ENCODE measurements around the gene HAPLN2.
"Not testable (repeated sequence)": the region's sequence is repeated elsewhere in the genome, so short reads cannot be mapped to it uniquely, and the experiment has no call there.

Gene HAPLN2

GRCh38 chr1:156608981-156609380 is 10.2 kb upstream of the HAPLN2 start:
- H3K4me3 ChIP-seq (ENCODE audit: low read length): no peak overlapping the region
- DNase-seq (ENCODE audit: low read depth, low spot score): no peak

DNA sequence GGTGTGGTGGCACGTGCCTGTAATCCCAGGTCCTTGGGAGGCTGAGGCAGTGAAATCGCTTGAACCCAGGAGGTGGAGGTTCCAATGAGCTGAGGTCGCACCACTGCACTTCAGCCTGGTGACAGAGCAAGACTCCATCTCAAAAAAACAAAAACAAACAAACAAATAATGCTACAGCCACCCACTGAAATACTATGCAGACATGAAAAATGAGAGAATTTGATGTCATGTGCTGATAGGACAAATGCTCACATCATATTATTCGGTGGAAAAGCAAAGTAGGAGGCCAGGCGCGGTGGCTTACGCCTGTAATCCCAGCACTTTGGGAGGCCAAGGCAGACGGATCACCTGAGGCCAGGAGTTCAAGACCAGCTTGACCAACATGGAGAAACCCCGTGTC is 9.1 kb upstream of the HAPLN2 start:
- not testable (repeated sequence) for H3K4me3 ChIP-seq (ENCODE audit: low read length); DNase-seq (ENCODE audit: low read depth, low spot score)

DNA sequence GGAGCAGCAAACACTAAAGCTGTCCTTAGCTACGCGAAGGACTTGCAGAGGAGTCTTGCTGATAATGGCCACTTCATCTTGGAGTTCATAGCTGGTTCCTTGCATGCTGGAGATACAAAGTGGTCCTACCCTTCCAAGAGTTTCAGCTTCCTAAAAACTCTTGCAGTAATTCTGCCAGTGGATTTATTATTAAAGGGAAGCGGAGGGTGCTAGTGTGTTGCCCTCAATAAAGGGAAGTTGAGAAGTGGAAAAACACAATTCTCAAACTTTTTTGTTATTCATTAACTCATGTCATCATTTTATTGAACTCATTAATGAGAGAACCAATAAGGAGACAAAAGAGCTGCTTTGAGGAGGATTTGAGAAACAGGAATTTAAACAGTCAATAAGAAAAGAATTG is 6.5 kb upstream of the HAPLN2 start:
- H3K4me3 ChIP-seq (ENCODE audit: low read length): no peak overlapping the region
- no peak for DNase-seq (ENCODE audit: low read depth, low spot score)

DNA sequence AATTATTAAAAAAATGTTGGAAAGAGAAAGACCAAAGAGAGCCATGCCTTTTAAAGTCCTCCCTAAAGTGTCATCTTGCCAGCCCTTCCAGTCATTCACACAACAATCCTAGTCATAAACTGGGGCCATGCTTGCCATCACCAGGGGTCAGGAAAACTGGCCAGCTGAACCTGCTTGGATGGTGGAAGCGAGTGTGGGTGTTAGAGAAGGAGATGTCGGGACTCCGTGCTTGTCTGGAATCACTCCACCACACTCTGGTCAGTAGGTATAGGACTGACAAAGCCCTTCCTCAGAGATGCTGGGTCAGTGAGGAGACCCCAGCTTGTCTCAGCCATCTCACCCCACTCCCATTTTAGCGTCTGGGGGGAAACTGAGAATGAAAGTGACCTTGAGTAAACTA is 3.3 kb upstream of the HAPLN2 start:
- no peak overlapping the region for H3K4me3 ChIP-seq (ENCODE audit: low read length)

GRCh38 chr1:156616463-156616862 is 2.8 kb upstream of the HAPLN2 start:
- H3K4me3 ChIP-seq (ENCODE audit: low read length): no peak overlapping the region
- DNase-seq (ENCODE audit: low read depth, low spot score): no peak

More for the DNA sequence above, 3.3 kb upstream of the HAPLN2 start:
- no peak for DNase-seq (ENCODE audit: low read depth, low spot score)

- no peak overlapping the region for H3K4me3 ChIP-seq (ENCODE audit: low read length)
- DNase-seq (ENCODE audit: low read depth, low spot score): no peak
Measured at GRCh38 chr1:156619582-156619955, 354 bp downstream of the HAPLN2 start.

- no peak overlapping the region for H3K4me3 ChIP-seq (ENCODE audit: low read length)
- no peak for DNase-seq (ENCODE audit: low read depth, low spot score)
Measured at GRCh38 chr1:156622581-156623297, 3.5 kb downstream of the HAPLN2 start.

GRCh38 chr1:156623946-156624813 is 5.0 kb downstream of the HAPLN2 start:
- no peak for DNase-seq (ENCODE audit: low read depth, low spot score)
- H3K4me3 ChIP-seq (ENCODE audit: low read length): peak overlapping the region; percentile 33

DNA sequence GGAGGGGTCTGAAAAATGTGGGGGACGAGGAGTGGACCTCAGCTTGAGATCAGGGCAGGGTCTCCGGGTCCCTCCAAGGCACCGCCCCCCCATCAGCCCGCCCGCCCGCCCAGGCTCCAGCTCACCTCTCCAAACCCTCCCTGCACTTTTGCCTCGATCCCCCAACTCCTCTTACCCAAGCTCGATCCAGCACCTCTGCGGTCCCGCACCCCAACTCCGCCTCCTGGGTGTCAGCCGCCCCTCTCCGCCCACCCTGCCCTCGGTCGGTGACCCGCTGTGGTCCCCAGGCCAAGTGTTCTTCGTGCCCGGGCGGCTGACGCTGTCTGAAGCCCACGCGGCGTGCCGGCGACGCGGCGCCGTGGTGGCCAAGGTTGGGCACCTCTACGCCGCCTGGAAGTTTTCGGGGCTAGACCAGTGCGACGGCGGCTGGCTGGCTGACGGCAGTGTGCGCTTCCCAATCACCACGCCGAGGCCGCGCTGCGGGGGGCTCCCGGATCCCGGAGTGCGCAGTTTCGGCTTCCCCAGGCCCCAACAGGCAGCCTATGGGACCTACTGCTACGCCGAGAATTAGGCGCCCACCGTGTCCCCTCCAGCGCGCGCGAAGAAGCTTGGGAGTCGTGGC is 5.7 kb downstream of the HAPLN2 start:
- peak overlapping the region; percentile 33; the same call in 1 of the 2 replicates for H3K4me3 ChIP-seq (ENCODE audit: low read length)
- DNase-seq (ENCODE audit: low read depth, low spot score): no peak

DNA sequence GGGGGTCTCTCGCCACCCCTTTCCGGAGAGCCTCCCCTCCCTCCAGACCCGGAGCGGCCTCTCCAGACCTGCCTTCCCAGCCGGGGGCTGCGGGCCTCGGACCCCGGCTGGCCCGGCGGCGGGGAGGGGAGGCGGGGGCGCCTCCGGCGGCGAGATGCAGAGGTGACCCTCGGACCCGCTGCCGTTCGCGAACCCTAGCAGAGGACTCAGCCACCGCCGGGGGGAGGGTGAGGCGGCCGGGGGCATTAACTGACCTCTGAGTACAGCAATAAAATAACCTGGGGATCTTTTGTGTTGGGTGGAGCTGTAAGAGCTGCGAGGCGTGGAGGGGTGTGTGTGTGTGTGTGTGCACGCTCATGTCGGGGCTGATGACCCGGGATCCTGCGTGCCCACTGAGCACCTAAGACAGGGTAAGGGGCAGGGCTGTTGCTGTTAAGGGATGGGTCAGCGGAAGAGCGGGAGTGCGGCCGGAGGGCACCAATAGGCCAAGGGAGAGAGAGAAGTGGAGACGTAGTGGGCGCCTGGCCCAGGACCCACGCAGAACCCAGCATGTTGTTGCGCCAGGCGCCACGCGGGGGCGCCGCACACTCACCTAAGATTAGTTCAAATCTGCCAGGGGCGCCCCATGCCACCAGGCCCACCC is 6.3 kb downstream of the HAPLN2 start:
- peak; percentile 39 for DNase-seq (ENCODE audit: low read depth, low spot score)
- no peak overlapping the region for H3K4me3 ChIP-seq (ENCODE audit: low read length)

- DNase-seq (ENCODE audit: low read depth, low spot score): no peak
- no peak overlapping the region for H3K4me3 ChIP-seq (ENCODE audit: low read length)
Measured at GRCh38 chr1:156626079-156626438, 6.8 kb downstream of the HAPLN2 start.

DNA sequence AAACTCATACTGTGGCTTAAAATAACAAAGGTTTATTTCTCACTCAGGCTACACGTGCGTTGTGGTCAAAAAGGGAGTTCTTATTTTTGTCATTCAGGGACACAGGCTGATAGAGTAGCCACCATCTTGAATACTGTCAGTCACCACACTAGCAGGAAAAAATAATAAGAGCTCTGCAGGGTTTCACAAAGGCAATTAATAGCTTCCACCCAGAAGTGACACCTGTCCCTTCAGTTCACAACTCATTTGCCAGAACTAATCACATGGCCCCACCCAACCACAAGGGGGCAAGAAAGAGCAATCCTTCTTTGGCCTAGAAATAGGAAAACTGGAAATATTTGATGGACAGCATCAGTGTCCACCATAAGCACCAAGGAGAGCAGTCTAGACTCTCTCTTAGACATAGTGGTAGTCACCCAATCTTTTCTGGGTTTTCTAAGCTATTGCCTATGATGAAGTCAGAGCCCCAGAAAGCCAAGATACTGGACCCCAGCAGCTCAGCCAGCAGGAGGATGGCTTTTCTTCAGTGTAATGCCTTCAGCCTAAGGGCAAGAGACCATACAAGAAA is 8.2 kb downstream of the HAPLN2 start:
- H3K4me3 ChIP-seq (ENCODE audit: low read length): no peak overlapping the region
- no peak for DNase-seq (ENCODE audit: low read depth, low spot score)

DNA sequence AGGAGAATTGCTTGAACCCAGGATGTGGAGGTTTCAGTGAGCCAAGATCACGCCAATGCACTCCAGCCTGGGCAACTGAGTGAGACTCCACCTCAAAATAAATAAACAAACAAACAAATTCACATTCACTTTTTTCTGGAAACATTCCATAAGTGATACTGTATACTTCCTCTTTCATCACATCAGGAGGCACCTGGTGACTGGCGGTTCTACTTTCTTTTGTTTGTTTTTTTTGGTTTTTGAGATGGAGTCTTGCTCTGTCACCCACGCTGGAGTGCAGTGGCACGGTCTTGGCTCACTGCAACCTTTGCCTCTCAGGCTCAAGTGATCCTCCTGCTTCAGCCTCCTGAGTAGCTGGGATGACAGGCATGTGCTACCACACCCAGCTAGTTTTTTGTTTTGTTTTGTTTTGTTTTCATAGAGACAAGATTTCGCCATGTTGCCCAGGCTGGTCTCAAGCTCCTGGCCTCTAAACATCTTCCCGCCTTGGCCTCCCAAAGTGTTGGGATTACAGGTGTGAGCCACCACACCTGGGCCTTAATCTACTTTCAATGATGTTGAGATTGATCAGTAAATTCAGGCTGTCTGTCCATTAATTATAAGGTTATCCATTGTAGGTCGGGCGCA is 10.7 kb downstream of the HAPLN2 start:
- no peak for DNase-seq (ENCODE audit: low read depth, low spot score)

DNA sequence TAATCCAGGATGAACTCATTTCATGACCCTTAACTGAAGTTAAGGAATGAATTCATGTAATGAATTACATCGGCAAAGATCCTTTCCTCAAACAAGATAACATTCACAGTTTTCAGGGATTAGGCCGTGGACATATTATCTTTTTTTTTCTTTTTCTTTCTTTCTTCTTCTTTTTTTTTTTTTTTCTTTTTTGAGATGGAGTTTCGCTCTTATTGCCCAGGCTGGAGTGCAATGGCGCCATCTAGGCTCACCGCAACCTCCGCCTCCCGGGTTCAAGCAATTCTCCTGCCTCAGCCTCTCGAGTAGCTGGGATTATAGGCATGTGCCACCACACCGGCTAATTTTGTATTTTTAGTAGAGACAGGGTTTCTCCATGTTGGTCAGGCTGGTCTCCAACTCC is 11.9 kb downstream of the HAPLN2 start:
- not testable (repeated sequence) for DNase-seq (ENCODE audit: low read depth, low spot score); H3K4me3 ChIP-seq (ENCODE audit: low read length)

More for the DNA sequence above, 10.7 kb downstream of the HAPLN2 start:
- H3K4me3 ChIP-seq (ENCODE audit: low read length): no peak overlapping the region

DNA sequence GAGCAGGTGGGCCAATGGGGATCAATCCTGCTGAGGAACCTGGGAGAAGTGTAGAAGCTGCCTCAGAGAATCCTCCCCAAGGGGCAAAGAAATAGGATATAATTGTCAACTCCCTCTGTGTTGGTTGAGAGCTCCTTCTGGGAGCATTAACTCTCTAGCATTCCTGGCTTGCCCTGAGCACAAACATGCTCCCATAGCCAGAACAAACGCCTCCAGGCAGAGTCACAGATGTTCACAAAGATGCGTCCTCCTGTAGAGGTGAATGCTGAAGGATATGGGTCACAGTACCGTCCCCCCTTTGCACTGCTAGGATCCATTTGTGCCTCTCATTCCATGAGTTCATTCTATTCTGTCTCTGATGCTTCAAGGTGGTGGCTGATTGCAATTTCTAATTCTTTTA is 13.1 kb downstream of the HAPLN2 start:
- DNase-seq (ENCODE audit: low read depth, low spot score): no peak
- no peak overlapping the region for H3K4me3 ChIP-seq (ENCODE audit: low read length)

DNA sequence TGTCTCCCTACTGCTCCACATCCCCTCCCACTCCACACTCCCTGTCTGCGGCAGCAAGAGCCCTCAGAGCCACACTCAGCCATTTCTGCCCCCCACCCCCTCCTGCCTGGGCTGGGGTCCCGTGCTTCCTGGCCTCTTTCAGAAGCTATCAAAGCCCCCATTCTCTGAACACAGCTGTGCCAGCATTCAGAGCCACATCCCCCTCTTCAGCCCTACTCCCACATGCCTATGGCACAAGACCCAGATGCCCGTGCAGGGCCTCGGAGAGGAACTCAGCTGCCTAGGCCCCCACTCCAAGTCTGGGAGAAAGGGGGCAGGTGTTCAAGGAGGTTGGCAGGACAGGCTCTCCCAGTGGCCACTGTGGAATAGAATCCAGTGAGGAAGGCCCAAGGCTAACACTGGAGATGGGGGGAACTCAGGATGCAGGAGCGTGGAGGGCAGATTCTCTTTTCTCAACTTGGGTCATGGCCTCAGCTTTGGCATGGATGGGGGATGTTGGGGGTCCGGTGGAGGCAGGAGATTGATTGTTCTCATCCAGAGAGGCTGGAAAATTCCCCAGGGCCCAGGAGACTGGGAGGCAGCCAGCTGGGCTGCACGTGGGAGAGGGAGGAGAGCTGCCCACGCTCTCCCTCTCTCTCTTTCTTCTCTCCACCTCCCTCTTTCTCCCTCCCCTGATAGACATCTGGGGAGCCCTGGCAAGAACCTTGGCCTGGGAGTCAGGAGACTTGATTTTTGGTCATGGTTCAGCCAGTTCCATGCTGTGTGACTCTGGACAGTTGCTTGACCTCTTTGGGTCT is 19.2 kb downstream of the HAPLN2 start:
- DNase-seq (ENCODE audit: low read depth, low spot score): no peak
- H3K4me3 ChIP-seq (ENCODE audit: low read length): no peak overlapping the region

- H3K4me3 ChIP-seq (ENCODE audit: low read length): no peak overlapping the region
- no peak for DNase-seq (ENCODE audit: low read depth, low spot score)
Measured at GRCh38 chr1:156639601-156640101, 20.4 kb downstream of the HAPLN2 start.

All from Jurkat, Clone E6-1 (cell line).